H54 (cell line): Measurements from ENCODE around the gene NSUN3.
A peak's percentile ranks its signal among the peaks of the same experiment; 100 is the strongest.
"Not testable (repeated sequence)": the region's sequence is repeated elsewhere in the genome, so short reads cannot be mapped to it uniquely, and the experiment has no call there.

Experiments
- DNase-seq: peaks from one replicate; pipeline ENCODE4 v3.0.0; 2011; ENCODE audit warnings: low spot score, mixed read lengths; ENCODE audit not compliant: insufficient read length
- FAIRE-seq: peaks from 3 replicates; lab custom pipeline; 2011; peaks lifted over from hg19 to GRCh38; lab: Jason Lieb, UNC
- POLR2A ChIP-seq: IDR thresholded peaks from 2 replicates; pipeline ENCODE4 v1.6.1; 2011; ENCODE audit warnings: low read depth, mild to moderate bottlenecking, low read length

NSUN3 gene

GRCh38 chr3:94062513-94063404 is at the start of gene NSUN3, which contains the start of gene DHFR2:
TSS of gene NSUN3 (plus strand) at chr3:94063061. CDS start at chr3:94063127, 66 bp downstream.
TSS of gene DHFR2 (minus strand) at chr3:94062916. CDS start at chr3:94061511, 1,405 bp downstream.
- TF ChIP-seq POLR2A: peak; percentile 82
- DNase-seq (peak; percentile 62), FAIRE-seq (peak; percentile 96)

GRCh38 chr3:94015025-94015424 is 47.8 kb upstream of the NSUN3 start:
- FAIRE-seq (no peak), DNase-seq (no peak)
- TF ChIP-seq POLR2A: no peak

GRCh38 chr3:94019659-94020058 is 43.2 kb upstream of the NSUN3 start:
- TF ChIP-seq POLR2A: no peak
- DNase-seq: no peak
- FAIRE-seq: no peak

- TF ChIP-seq POLR2A: no peak
- FAIRE-seq (peak; percentile 11), DNase-seq (no peak)
These were observed 42.6 kb upstream of the NSUN3 start for GRCh38 chr3:94020293-94020692.

- no peak for DNase-seq
- no peak for TF ChIP-seq POLR2A
- peak; percentile 33 for FAIRE-seq
These were observed 38.5 kb upstream of the NSUN3 start for GRCh38 chr3:94024385-94024784.

- FAIRE-seq: no peak
- DNase-seq: no peak
These were observed 36.2 kb upstream of the NSUN3 start for GRCh38 chr3:94026623-94027022.

GRCh38 chr3:94028093-94028837 is 34.6 kb upstream of the NSUN3 start, which contains the start of gene STX19:
TSS of gene STX19 (minus strand) at chr3:94028597. CDS start at chr3:94015269, 13,328 bp downstream.
- no peak for FAIRE-seq

More at GRCh38 chr3:94026623-94027022, 36.2 kb upstream of the NSUN3 start:
- no peak for TF ChIP-seq POLR2A

GRCh38 chr3:94036909-94037507 is 25.9 kb upstream of the NSUN3 start:
- FAIRE-seq (peak; percentile 89), DNase-seq (peak; percentile 12)
- no peak for TF ChIP-seq POLR2A

More at GRCh38 chr3:94028093-94028837, 34.6 kb upstream of the NSUN3 start, which contains the start of gene STX19:
- no peak for DNase-seq
- no peak for TF ChIP-seq POLR2A

GRCh38 chr3:94043285-94043684 is 19.6 kb upstream of the NSUN3 start:
- DNase-seq (no peak), FAIRE-seq (no peak)
- TF ChIP-seq POLR2A: no peak

GRCh38 chr3:94044100-94044936 is 18.5 kb upstream of the NSUN3 start:
- FAIRE-seq, DNase-seq: not testable (repeated sequence)

GRCh38 chr3:94046533-94046932 is 16.3 kb upstream of the NSUN3 start:
- no peak for TF ChIP-seq POLR2A
- FAIRE-seq: no peak
- DNase-seq: no peak

GRCh38 chr3:94049267-94049666 is 13.6 kb upstream of the NSUN3 start:
- TF ChIP-seq POLR2A: no peak
- FAIRE-seq: no peak

GRCh38 chr3:94050546-94050945 is 12.3 kb upstream of the NSUN3 start:
- TF ChIP-seq POLR2A: no peak
- DNase-seq (no peak), FAIRE-seq (no peak)

More at GRCh38 chr3:94049267-94049666, 13.6 kb upstream of the NSUN3 start:
- DNase-seq: no peak

- TF ChIP-seq POLR2A: no peak
- FAIRE-seq (no peak), DNase-seq (no peak)
These were observed 1.6 kb upstream of the NSUN3 start for GRCh38 chr3:94061297-94061696.
